NT2/D1 (cell line): ENCODE results near the gene TTC38.

Experiments
- SUZ12 ChIP-seq: IDR thresholded peaks from 2 replicates; pipeline ENCODE4 v1.6.1; 2011; ENCODE audit not compliant: insufficient read length, insufficient read depth; ENCODE audit errors: extremely low read depth
- YY1 ChIP-seq: IDR thresholded peaks from 2 replicates; pipeline ENCODE4 v1.6.1; 2011; ENCODE audit not compliant: insufficient read length, insufficient read depth

DNA sequence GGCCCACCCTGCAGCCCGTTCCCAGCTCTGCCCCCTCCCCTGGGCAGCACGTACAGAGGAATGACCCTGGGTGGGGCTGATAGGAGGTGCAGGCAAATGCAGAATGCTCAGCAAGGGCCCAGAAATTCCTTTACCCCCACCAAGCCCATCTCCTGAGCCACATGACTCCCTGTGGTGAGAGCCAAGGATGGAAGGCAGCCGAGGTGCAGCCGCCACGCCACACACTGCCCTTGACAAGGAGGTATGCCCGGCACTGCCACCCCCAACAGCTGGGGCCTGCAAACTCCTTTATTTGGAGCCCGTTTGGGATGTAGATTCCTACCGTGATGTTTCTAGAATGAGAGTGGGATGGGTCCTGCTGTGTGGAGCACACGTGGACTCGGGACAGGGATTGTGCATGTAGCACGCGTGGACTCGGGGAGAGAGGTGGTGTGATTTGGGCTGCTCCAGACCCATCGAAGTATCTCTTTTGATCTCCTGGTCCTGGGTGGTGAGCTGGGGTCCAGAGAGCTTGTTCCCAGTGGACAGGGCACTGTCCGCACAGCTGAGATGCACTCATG is 41.8 kb downstream of the TTC38 start:
- no peak for TF ChIP-seq YY1
- TF ChIP-seq SUZ12 = no peak
